Stomach (tissue), 4 donors: ENCODE measurements around the gene IDNK.

Experiments used
- CTCF ChIP-seq, 7 experiments: fragments of 450-650 bp in 4 of 7; fragments of 200-600 bp in 3 of 7; sonication (generic) in 3 of 7; IDR thresholded peaks; one replicate each; pipeline ENCODE4 v1.5.1; 2016 to 2019; ENCODE audit warnings: antibody characterized with exemption in 7 of 7, control low read depth in 2 of 7, mild to moderate bottlenecking in 1 of 7
- EP300 ChIP-seq: sonication (generic); formaldehyde crosslinking; IDR thresholded peaks from one replicate; pipeline ENCODE4 v1.6.1; 2017; ENCODE audit warnings: antibody characterized with exemption
- POLR2A ChIP-seq, 4 donors: fragments of 450-650 bp; IDR thresholded peaks; one replicate each; pipeline ENCODE4 v1.6.1; 2016; ENCODE audit warnings: antibody characterized with exemption in 4 of 4, control low read depth in 2 of 4, mild to moderate bottlenecking in 1 of 4, moderate library complexity in 1 of 4
- POLR2AphosphoS5 ChIP-seq, 3 donors: sonication (generic); formaldehyde crosslinking; IDR thresholded peaks; one replicate each; pipeline ENCODE4 v1.6.1; 2016; ENCODE audit warnings: antibody characterized with exemption in 3 of 3

- TF ChIP-seq CTCF (IDR thresholded peaks at IDR 0.05) (no peak), EP300 (no peak), POLR2AphosphoS5 (IDR thresholded peaks at IDR 0.05) (no peak), POLR2A (IDR thresholded peaks at IDR 0.05) (no peak)
These were observed 34.0 kb downstream of the IDNK start for GRCh38 chr9:83656952-83657351.
